Suprapubic skin (tissue), 4 donors: Measurements from ENCODE around the gene TSPAN13.

ENCODE experiments used
- CTCF ChIP-seq, 2 donors: fragments of 200-600 bp in 1 of 2; fragments of 450-650 bp in 1 of 2; sonication (generic) in 1 of 2; IDR thresholded peaks; one replicate each; pipeline ENCODE4 v1.5.1; 2016 to 2019; ENCODE audit warnings: antibody characterized with exemption in 2 of 2, mild to moderate bottlenecking in 1 of 2, moderate library complexity in 1 of 2
- POLR2A ChIP-seq, 2 donors: fragments of 450-650 bp; IDR thresholded peaks; one replicate each; pipeline ENCODE4 v1.6.1; 2017; ENCODE audit warnings: antibody characterized with exemption in 2 of 2, mild to moderate bottlenecking in 2 of 2, moderate library complexity in 2 of 2
- POLR2AphosphoS5 ChIP-seq, 3 donors: sonication (generic); formaldehyde crosslinking; IDR thresholded peaks; one replicate each; pipeline ENCODE4 v1.6.1; 2017; ENCODE audit warnings: antibody characterized with exemption in 3 of 3

GRCh38 chr7:16710651-16711050 is 42.9 kb upstream of the TSPAN13 start:
- TF ChIP-seq CTCF (IDR thresholded peaks at IDR 0.05) (no peak), POLR2A (IDR thresholded peaks at IDR 0.05) (no peak), POLR2AphosphoS5 (IDR thresholded peaks at IDR 0.05) (no peak)
